HG03565 (cell line): ENCODE measurements around the gene FAM204A.

ENCODE experiments used
- ATAC-seq: cut with Tn5 transposase; IDR thresholded peaks from one replicate; pipeline ENCODE4 v1.9.1; 2021; ENCODE audit warnings: mild to moderate bottlenecking, moderate library complexity; ENCODE audit not compliant: unreplicated experiment

Gene FAM204A

DNA sequence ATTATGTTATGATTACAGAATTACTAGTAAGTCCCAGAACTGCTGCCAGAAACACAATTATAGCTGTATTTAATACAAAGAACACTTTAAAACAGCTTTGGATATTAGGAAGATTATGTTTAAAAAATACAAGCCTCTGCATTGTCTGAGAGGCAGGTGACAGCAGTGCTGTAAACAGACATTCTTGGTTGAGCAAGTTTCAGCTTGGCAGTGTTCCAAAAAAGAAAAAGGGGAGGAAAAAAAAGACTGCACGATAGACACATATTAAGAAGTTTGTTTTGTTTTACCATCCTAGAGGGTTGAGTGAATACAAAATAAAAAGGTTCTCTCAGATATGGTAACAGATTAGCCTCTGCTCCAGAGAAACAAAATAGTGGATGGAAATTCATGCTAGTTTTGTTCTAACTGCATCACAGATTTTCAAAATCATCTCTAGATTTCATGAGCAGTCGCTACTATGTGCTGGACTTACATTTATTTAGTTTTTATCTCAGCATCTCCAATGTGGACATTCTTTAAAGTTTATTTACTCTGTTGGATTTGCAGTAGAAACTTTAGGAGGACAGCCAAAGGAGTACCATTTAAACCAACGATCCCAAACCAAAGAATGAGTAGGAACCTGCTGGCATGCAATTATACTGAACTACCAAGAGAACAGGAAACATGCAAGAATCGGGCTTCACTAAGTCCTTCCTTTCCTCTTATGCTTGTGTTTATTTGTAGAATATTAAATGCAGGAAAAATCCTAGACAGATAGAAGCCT lies 9.0 kb downstream of the FAM204A start:
- ATAC-seq = no peak

DNA sequence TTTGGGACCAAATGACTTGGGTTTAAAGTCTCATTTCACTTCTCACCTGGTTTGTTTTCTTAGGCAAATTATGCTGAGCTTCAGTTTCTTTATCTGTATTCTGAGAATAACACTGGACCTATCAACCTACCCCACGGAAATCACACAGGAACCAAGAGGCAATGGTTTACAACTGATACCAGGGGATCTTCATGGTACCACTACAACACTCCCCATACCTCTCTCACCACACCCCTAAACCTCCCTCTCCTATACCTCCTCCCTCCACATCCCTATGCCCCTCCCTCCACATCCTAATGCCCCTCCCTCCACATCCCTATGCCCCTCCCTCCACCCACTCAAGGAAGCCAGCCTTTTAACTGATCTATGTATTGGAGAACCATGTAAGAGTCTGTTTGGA lies 9.9 kb downstream of the FAM204A start:
- peak; percentile 76 for ATAC-seq

DNA sequence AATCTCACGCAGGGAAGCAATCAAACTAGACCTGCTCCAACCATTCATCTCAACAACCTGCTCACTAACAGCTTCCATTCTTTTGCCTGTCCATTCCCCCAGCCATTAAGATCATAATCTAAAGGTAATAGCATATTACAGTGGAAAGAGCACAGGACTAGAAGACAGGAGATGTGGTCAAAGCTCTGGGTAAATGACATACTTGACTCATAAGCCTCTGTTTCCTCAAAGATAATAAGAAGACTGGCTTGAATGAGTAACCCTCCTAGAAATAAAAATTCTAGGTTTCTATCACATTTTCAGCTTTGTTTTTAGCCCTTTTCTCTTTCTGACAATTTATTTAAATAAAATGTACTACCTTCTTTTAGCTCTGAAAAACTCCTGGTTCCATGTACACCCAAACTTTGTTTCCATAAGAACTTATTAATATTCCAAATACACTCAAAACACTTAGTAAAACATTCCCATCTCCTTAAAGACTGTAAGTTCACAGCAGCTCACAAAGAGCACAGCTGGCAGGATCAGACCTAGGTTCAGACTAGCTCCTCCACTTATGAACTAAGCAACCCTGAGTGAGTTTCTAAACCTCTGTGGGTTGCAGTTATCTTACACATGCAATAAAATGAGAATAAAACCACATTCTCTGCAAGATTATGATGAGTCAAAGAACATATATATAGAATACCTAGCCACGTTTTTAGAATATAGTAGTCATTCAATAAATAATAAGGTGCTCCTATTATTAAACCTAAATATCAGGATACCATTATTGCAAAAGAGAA lies 11.6 kb downstream of the FAM204A start:
- no peak for ATAC-seq

DNA sequence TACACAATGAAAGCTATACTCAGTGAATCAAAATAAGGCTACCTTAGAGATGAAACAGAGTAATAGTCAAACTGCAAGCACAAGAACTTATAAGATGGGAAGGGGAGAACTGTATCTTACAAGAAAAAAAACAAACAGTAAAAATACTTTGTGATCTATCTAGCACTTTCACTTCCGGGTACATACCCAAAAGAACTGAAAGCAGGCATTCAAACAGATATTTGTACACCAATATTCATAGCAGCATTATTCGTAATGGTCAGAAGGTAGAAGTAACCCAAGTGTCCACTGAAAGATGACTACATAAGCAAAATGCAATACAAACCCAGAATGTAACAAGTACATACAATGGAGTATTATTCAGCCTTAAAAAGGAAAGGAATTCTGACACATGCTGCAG lies 18.0 kb downstream of the FAM204A start:
- ATAC-seq = no peak

DNA sequence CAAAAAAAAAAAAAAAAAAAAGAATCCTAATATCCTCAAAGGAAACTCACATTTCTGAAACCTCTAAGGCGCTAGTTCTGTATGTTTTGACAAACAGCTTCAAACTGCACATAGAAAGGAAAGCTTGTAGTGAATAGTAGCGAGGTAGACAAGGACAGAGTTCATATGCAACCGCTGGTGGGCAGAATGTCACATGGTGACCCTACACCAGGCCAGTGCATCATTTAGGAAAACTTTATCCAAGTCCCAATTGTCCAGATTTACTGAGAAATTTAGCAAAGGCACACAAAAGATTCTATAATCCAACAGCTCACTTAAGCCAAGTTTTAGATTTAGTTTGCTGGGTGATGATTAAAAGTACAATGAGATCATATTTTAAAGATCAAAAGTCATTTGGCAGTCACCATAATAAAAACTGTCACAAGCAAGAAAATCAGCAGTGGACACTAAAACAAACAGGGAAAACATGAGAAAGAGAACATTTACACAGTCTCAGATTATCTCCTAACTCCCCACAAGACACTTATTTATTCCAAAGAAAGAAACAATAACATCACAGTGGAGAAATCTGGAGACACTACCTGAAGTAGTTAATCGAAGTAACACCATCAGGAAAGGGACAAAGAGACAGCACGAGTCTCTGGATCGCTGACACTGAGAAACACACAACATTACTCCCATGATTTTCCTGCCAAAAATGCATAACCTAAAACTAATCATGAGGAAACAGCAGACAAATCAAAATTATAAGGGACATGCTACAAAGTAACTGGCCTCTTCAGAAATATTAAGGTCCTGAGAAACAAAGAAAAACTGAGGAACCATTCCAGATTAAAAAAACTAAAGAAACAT lies 20.2 kb downstream of the FAM204A start:
- no peak for ATAC-seq

DNA sequence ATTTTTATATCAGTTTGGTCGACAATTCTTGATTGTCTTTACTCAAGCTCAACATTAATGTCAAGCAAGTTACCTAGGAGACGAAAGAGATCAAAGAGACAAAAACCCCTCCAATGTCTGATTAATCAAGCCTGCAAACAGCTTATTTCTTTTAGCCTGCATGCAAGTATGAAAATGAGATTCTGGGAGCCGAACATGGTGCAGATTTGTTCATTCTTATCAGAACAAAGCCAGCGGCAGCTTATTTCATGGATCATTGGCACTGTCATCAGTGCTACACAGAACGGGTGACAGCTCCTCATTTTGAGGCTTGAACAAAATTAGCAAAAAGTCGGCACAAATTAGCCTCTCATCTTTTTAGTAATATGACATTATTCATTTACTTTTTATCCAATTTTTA lies 26.5 kb downstream of the FAM204A start:
- ATAC-seq = no peak

DNA sequence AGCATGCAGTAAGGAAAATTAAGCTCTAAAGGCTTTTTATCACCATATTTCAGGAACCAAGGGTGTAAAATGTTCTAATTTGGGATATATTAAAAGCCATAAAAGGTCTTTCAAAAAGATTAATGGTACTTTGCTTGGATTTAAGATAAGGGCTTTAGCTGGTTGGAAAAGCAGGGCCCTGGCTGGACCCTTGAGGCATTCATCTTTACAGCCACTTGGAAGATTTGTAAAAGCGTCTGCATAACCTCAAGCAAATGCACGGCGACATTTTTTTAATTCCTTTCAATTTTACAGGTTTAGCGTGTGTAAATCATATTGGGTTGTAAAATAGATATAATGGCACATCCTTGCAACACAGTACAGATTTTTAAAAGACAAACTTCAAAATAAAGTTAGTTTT lies 27.2 kb downstream of the FAM204A start:
- no peak for ATAC-seq

DNA sequence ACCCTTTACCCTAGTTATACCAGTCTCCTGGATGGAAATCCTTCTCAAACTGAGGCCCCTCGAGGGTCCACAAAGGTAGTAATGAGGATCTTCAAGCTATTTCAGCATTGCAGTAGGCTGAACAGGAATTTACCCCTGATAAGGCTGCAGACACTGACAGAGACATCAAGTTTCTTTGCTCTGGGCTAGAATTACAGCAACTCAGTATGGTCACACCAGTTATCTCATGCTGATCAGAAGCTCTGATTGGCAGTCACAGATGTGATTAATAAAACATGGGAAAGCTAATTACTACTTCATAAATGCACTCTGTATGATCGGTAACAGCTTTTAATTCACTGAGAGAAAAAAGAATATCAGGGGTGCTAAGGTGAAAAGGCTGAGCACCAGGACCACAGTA lies 30.6 kb downstream of the FAM204A start:
- no peak for ATAC-seq

DNA sequence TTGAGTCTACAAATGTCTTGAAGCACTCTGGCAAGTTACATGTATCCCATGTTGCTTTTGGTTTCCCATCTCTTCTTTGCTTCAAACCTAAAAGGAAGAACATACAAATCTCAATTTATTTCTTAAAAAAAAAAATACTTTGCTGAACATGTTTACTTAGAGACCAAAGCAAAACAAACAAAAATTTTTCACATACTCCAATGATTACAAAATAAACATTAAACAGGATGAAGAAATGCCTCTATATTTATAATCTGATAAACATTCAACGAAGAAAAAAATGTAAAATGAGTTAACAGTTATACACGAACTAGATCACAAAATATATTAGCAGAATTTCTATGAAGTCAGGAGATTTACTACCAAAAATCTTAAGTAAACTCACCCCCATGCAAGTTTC lies 31.3 kb downstream of the FAM204A start:
- no peak for ATAC-seq

DNA sequence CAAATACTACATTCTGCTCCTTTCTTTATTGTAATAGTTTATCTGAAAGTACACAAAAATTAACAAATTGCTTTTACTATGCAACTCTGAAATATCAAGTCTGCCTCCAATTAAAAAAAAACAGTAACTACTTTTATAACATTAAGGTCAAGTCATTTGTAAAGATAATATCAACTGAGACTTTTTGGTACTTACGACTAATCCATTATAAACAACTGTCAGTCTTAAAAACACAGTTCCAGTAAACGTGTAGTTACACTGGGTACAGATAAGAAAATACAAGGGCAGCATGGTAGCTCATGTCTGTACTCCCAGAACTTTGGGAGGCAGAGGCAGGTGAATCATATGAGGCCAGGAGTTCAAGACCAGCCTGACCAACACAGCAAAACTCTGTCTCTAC lies 32.2 kb downstream of the FAM204A start:
- ATAC-seq = no peak

DNA sequence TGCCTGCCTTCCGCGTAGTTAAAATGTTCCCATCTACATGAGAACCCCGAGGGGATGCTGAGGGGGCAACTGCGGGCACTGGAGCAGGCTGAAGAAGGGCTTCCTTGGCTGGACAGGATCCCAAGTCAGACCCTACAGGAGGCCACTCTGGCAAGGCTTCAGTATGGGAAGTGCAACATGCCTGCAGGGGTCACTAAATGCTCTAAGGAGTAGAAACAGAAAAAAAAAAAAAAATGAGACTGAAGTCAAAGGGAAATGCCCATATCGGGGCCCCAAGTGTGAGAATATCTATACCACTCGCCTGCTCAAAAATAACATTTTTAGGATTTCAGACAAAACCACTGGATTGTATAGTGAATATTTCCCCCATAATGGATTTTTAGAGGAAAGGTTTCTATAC lies 33.5 kb downstream of the FAM204A start:
- no peak for ATAC-seq

DNA sequence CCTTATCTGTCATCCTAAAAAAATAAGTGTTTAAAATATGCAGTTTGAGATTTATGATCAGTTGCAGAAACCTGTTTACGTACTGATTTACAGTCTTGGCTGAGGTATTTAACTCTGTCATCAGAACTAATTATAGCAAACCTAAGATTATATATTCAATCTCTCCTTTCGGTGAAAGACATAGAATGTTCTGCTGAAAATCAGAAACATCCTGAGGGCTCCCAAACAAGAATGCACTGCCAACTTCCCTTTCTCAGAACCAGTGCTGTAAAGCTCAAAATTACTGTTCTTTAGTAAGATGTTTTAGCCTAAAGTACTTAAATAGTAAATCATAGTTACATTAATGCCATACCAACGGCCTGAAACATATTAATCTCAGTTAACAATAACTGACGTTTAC lies 34.3 kb downstream of the FAM204A start:
- ATAC-seq = no peak

DNA sequence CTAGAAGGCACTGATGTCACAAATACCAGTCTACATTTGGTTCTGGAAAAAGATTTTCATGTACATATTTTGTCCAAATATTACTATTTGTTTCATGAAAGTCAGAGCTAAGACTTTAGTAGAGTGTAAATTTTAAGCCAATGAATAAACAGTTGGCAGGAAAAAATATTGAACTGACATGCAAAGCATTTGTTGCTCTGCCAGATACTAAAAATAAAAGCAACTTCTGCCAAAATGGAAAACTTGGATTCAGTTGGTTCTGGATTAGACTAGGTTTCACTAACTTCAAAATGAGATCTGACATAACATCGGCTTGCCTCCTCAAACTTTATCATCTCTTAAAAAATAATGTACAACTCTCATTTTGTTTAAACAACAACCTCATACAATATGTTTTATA lies 34.9 kb downstream of the FAM204A start:
- ATAC-seq = no peak

DNA sequence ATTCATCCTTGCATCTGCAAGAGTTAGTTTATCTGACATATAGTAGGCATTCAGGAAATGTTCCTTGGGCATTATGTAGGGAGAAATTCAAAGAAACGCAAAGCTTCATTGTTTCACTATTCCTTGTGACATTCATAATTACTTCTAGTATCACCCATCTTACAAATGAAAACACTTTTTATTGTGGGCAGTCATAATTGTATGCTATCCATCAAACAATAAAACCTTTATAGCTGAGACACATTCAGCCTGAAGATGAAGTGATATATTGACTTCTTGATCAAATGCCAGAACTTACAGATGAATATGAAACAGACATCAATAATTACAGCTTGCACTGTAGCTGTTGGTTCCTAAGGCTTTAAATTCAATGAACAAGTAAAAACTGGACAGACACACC lies 36.4 kb downstream of the FAM204A start:
- ATAC-seq = no peak

DNA sequence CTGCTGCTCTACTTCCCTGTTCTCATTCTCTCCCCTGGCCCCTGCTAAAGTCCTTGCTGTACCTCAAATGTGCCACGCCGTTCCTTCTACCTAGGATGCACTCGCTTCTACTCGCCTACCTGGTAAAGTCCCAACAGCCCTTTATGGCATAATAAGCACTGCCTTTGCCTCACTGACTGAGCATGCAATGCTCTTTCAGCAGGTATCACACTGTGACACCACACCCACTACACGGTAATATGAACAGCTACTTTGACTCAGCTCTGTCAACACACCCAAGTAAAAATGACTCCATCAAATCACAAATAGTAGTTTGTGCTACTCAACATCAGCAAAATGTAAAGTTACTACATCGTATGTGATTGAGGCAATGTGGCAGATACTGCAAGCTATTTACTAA lies 37.6 kb downstream of the FAM204A start:
- ATAC-seq = no peak

DNA sequence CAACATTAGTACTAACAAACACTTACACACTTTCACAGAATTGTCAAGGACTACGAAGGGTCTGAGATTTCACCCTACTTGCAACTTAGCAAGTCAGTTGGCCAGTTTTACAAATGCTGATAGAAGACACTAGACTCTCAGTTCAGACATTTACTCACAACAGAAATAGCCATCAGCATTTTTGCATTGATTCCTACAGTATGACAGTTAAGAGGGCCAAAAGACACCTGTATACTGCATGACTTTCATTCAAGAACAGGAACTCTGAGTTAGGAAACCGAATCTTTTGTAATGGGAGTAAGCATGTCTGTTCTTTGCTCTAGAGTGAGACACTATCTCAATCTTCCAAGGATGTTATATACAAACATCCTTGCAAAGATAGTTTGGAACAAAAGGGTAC lies 40.9 kb downstream of the FAM204A start:
- ATAC-seq = no peak

DNA sequence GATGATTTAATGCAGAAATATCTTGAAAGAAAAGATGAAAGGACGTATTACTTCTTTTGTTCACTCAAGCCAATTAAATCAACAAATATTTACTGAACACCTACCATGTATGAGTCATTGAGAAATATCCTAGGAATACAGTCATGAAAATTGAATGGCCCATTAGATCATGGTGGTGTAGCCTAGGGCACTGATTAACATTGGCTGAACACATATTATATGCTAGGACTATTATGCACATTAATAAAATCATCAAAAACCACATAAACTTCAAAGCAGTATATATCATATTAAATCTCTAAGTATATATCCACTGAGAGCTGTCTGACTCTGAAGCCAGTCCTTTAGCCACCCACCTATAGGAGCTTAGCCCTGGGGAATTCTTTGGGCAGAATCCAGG lies 41.8 kb downstream of the FAM204A start:
- ATAC-seq = no peak

DNA sequence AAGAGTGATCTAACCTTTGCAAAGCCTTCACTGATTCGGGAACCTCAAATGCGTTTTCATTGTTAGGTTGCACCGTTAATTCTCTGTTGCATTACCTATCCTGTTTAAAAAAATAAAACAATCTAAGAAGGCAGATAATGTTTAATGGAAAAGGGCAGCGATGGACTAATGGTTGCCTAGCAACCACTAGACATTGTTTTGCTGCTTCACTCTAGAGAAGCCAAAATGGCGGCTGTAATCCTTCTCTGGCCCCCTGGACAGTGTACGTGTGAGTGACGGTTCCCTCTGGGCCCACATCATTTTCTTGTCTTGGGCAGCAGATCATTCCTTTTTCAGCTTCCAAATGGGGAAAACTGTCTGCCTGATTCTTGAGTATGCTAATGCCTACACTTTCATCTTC lies 43.3 kb downstream of the FAM204A start:
- no peak for ATAC-seq

DNA sequence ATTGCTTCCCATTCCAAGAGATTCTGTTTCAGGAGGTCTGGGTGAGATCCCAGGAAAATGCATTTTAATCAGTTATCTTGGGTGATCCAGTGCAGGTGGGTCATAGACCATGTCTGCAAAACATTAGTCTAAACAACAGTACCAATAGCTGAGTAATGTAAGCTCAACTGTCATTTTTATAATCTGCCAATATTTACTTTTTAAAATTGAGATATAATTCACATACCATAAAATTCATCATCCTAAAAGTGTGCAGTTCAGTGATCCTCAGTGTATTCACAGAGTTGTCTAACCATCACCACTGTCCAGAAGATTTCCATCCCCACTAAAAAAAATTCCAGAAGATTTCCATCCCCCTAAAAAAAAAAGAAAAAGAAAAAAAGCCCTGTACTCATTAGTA lies 51.0 kb downstream of the FAM204A start:
- ATAC-seq = no peak

DNA sequence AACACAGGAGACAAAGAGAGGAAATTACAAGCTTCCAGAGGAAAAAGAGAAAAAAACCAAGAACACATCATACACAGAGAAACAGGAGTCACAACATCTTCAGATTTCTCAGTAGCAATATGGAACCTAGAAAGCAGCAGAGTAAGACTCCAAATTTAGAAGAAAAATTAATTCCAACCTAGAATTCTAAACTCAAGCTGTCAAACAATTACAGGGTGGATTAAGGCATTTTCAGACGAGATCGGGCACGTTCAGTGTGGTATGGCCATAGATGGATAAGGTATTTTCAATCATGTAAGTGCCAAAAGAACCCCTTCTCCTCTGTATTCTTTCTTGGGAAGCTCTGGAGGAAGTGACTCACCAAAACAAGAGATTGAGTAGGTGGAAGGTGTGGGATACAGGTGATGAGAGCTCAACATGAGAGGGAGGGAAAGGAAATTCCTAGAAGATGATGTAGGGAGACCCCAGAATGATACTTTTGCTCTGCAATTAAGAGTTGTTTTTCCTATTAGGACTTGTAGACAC lies 51.6 kb downstream of the FAM204A start:
- no peak for ATAC-seq

DNA sequence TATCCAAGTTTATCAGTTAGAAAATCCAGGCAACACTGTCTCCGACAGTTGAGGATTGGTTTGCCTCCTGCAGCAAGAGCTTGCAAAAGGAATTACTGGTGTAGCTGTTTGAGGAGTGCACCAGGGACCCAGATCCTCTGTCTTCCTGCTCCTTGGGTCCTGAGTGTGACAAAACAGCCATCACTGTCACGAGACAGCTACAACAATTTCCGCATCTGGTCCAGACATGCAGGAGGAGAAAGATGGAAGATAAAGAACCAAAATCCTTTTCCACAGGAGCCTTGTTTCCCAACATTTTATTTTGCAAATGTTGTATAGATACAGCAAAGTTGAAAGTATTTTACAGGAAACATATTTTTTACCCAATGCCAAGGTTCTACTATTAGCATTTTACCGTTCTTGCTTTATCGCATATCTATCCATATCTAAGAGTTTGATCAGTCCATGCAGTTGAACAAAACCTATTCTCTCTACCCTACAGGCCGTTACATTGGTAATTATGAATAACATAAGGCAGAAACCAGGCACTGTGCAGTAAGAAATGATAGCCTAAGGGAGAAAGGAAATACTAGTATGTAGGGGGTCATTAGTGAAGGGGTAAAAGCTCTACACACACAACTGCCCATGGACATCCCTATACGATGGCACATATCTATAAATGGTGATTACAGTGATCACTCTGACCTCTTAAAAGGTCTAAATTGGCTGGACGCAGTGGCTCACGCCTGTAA lies 54.9 kb downstream of the FAM204A start:
- no peak for ATAC-seq
